HepG2 (cell line): Measurements from ENCODE around the gene NRIP2. TPM values are rescaled to one million over a fixed set of nuclear protein-coding genes. Genes with fewer than 3 reads are reported as not detected.
A peak's percentile ranks its signal among the peaks of the same experiment; 100 is the strongest.

Experiments used
- AHR ChIP-seq: IDR thresholded peaks from 2 replicates; pipeline ENCODE4 v1.6.1; 2018; ENCODE audit warnings: missing genetic modification reagents, missing compliant biosample characterization
- ATF7-NPFF ChIP-seq: sonication (generic); formaldehyde crosslinking; IDR thresholded peaks from 2 replicates; pipeline ENCODE4 v1.8.1; 2023; ENCODE audit warnings: mild to moderate bottlenecking, low read depth, missing genetic modification reagents, moderate library complexity
- CC2D1A ChIP-seq: sonication (generic); formaldehyde crosslinking; IDR thresholded peaks from 2 replicates; pipeline ENCODE4 v1.8.1; 2023; ENCODE audit warnings: mild to moderate bottlenecking, missing genetic modification reagents
- E2F5 ChIP-seq: sonication (generic); formaldehyde crosslinking; conservative IDR thresholded peaks from 2 replicates; pipeline ENCODE4 v1.4.0; 2020; ENCODE audit warnings: missing genetic modification reagents
- FOXP1 ChIP-seq, 2 experiments: fragments of 450-650 bp in 1 of 2; IDR thresholded peaks; 2 replicates each; pipeline ENCODE4 v1.6.1; 2017 to 2018; ENCODE audit warnings: antibody characterized with exemption in 1 of 2
- HNF1B ChIP-seq: sonication (generic); formaldehyde crosslinking; IDR thresholded peaks from 2 replicates; pipeline ENCODE4 v1.5.1; 2020; ENCODE audit warnings: mild to moderate bottlenecking, moderate library complexity, missing genetic modification reagents
- IKZF1 ChIP-seq: fragments of 450-650 bp; IDR thresholded peaks from 2 replicates; pipeline ENCODE4 v1.7.1; 2016
- MIXL1 ChIP-seq: IDR thresholded peaks from 2 replicates; pipeline ENCODE4 v1.6.1; 2016
- MXD1 ChIP-seq: sonication (generic); formaldehyde crosslinking; IDR thresholded peaks from 2 replicates; pipeline ENCODE4 v1.4.0; 2020; ENCODE audit warnings: mild to moderate bottlenecking, missing genetic modification reagents
- NFE2 ChIP-seq: sonication (generic); formaldehyde crosslinking; IDR thresholded peaks from 2 replicates; pipeline ENCODE4 v1.4.0; 2020; ENCODE audit warnings: missing genetic modification reagents
- POLR2G ChIP-seq: fragments of 200-400 bp; formaldehyde crosslinking; IDR thresholded peaks from 2 replicates; pipeline ENCODE4 v1.6.1; 2018; ENCODE audit warnings: mild to moderate bottlenecking, low read depth, low read length, moderate library complexity
- RBFOX2 ChIP-seq: fragments of 200-400 bp; formaldehyde crosslinking; IDR thresholded peaks from 2 replicates; pipeline ENCODE4 v1.6.1; 2017; ENCODE audit warnings: low read depth, mild to moderate bottlenecking, low read length
- REL ChIP-seq: sonication (generic); formaldehyde crosslinking; conservative IDR thresholded peaks from 2 replicates; pipeline ENCODE4 v1.8.0; 2022; ENCODE audit warnings: mild to moderate bottlenecking, missing genetic modification reagents, moderate library complexity
- SAFB2 ChIP-seq: sonication (generic); formaldehyde crosslinking; IDR thresholded peaks from 2 replicates; pipeline ENCODE4 v1.5.1; 2020; ENCODE audit warnings: missing genetic modification reagents, low read depth, mild to moderate bottlenecking, borderline replicate concordance
- THRA ChIP-seq: sonication (generic); formaldehyde crosslinking; IDR thresholded peaks from 2 replicates; pipeline ENCODE4 v1.4.0; 2020; ENCODE audit warnings: missing genetic modification reagents, borderline replicate concordance
- ZFYVE20 ChIP-seq: sonication (generic); formaldehyde crosslinking; IDR thresholded peaks from 2 replicates; pipeline ENCODE4 v1.8.0; 2023; ENCODE audit warnings: low read depth, mild to moderate bottlenecking, moderate library complexity, missing genetic modification reagents, borderline replicate concordance
- ZNF143 ChIP-seq: sonication (generic); formaldehyde crosslinking; IDR thresholded peaks from 2 replicates; pipeline ENCODE4 v1.4.0; 2020; ENCODE audit warnings: missing genetic modification reagents
- ZNF543 ChIP-seq: sonication (generic); formaldehyde crosslinking; IDR thresholded peaks from 2 replicates; pipeline ENCODE4 v1.4.0; 2020; ENCODE audit warnings: mild to moderate bottlenecking, missing genetic modification reagents
- ZNF784 ChIP-seq: sonication (generic); formaldehyde crosslinking; IDR thresholded peaks from 2 replicates; pipeline ENCODE4 v1.5.1; 2020; ENCODE audit warnings: missing genetic modification reagents, mild to moderate bottlenecking, borderline replicate concordance
- ZNF839 ChIP-seq: sonication (generic); formaldehyde crosslinking; IDR thresholded peaks from 2 replicates; pipeline ENCODE4 v1.4.0; 2020; ENCODE audit warnings: missing genetic modification reagents, mild to moderate bottlenecking, borderline replicate concordance
- ZSCAN20 ChIP-seq: sonication (generic); formaldehyde crosslinking; IDR thresholded peaks from 2 replicates; pipeline ENCODE4 v1.4.0; 2020; ENCODE audit warnings: missing genetic modification reagents, mild to moderate bottlenecking, borderline replicate concordance
- ZSCAN31 ChIP-seq: sonication (generic); formaldehyde crosslinking; IDR thresholded peaks from 2 replicates; pipeline ENCODE4 v1.5.0; 2020; ENCODE audit warnings: low read depth, mild to moderate bottlenecking, missing genetic modification reagents
- polyA plus RNA-seq, 8 experiments: library from polyadenylated mRNA; depleted of rRNA in 3 of 8; stranded (reverse) in 7 of 8; unstranded in 1 of 8; fragments of >200 nt; fragmentation: Illumina TruSeq in 4 of 8; extraction: Trizol in 4 of 8; gene quantifications; 2 replicates each; pipeline versions ENCODE4 v1.2.1 to v1.2.3, GENCODE V29; 2011 to 2016; ENCODE audit warnings: low read depth in 4 of 8, missing spikeins in 1 of 8, mixed read lengths in 1 of 8; ENCODE audit not compliant: insufficient read depth in 1 of 8
- total RNA-seq, 5 experiments: library from RNA; depleted of rRNA; stranded (reverse); fragments of >200 nt; fragmentation: Illumina TruSeq; extraction: Trizol; gene quantifications; 2 replicates each; pipeline ENCODE4 v1.2.3, GENCODE V29; 2016; ENCODE audit warnings: low read depth in 1 of 5

The NRIP2 gene
- total and polyA plus RNA-seq, 2 of the 13 experiments (the other 11 are each of a cell fraction or from before 2014, with no cell fraction given): not detected

- TF ChIP-seq HNF1B (CRISPR knock-in tag) (no peak; the same call in 1 of the 2 replicates), MIXL1 (no peak), ATF7-NPFF (CRISPR knock-in tag) (peak; percentile 70; the same call in 1 of the 2 replicates), THRA (CRISPR knock-in tag) (0 out of 2 replicates have a peak, but pooled peaks have one; percentile 6), RBFOX2 (peak; percentile 90), ZSCAN31 (CRISPR knock-in tag) (peak; percentile 66; the same call in 1 of the 2 replicates), ZFYVE20 (CRISPR knock-in tag) (no peak), IKZF1 (no peak), CC2D1A (CRISPR knock-in tag) (no peak), ZNF784 (CRISPR knock-in tag) (no peak), ZNF839 (CRISPR knock-in tag) (no peak), ZNF143 (CRISPR knock-in tag) (no peak), ZNF543 (0 out of 2 replicates have a peak, but pooled peaks have one; percentile 40), NFE2 (CRISPR knock-in tag) (no peak), POLR2G (peak; percentile 80), AHR (CRISPR knock-in tag) (peak; percentile 21; the same call in 1 of the 2 replicates), MXD1 (peak; percentile 41; the same call in 1 of the 2 replicates), REL (CRISPR knock-in tag) (peak; percentile 71; the same call in 1 of the 2 replicates), ZSCAN20 (CRISPR knock-in tag) (no peak), E2F5 (peak; percentile 97), SAFB2 (CRISPR knock-in tag) (peak; percentile 28; the same call in 1 of the 2 replicates), FOXP1 (IDR thresholded peaks at IDR 0.05) (no peak), FOXP1 (CRISPR knock-in tag; IDR thresholded peaks at IDR 0.05) (no peak)
Measured at GRCh38 chr12:2877047-2877952, 42.5 kb upstream of the NRIP2 start, which contains the start of the genes FOXM1 and RHNO1 (continued).
